ENCODE results near the gene SLC17A2.

DNA sequence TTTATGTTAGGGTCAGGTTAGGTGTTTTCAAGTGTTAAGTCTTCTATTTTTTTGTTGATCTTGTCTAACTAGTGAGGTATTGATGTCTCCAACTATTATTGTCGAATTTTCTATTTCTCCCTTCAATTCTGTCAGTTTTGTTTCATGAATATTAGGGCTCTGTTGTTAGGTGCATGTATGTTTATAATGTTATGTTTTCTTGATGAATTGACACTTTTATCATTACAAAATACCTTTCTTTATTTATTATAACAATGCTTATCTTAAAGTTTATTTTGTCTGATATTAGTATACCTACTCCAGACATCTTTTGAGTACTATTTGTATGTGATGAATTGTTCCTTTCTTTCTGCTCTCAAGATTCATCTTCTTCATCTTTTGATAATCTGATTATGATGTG lies 19.2 kb upstream of the SLC17A2 start:
- no peak for TF ChIP-seq POLR2AphosphoS5 (IDR thresholded peaks at IDR 0.05)
- TF ChIP-seq, protein P1, sequence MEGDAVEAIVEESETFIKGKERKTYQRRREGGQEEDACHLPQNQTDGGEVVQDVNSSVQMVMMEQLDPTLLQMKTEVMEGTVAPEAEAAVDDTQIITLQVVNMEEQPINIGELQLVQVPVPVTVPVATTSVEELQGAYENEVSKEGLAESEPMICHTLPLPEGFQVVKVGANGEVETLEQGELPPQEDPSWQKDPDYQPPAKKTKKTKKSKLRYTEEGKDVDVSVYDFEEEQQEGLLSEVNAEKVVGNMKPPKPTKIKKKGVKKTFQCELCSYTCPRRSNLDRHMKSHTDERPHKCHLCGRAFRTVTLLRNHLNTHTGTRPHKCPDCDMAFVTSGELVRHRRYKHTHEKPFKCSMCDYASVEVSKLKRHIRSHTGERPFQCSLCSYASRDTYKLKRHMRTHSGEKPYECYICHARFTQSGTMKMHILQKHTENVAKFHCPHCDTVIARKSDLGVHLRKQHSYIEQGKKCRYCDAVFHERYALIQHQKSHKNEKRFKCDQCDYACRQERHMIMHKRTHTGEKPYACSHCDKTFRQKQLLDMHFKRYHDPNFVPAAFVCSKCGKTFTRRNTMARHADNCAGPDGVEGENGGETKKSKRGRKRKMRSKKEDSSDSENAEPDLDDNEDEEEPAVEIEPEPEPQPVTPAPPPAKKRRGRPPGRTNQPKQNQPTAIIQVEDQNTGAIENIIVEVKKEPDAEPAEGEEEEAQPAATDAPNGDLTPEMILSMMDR (IDR thresholded peaks at IDR 0.05): no peak
- TF ChIP-seq EP300 (IDR thresholded peaks at IDR 0.05): no peak
- no peak for TF ChIP-seq POLR2A (IDR thresholded peaks at IDR 0.05)

All from gastroesophageal sphincter (tissue), 3 donors.